IPS-11a (cell line): ENCODE data around the gene GALNT16.
"Not testable (repeated sequence)": the region's sequence is repeated elsewhere in the genome, so short reads cannot be mapped to it uniquely, and the experiment has no call there.

Experiments used
- H3K4me3 ChIP-seq: one replicate; pipeline ENCODE4 v1.5.1; 2013; ENCODE audit warnings: low read depth, low read length, control low read depth

Gene GALNT16

GRCh38 chr14:69259527-69260189 is at the start of gene GALNT16:
Gene GALNT16 (plus strand): TSS chr14:69260158. CDS start chr14:69260291, 133 bp downstream.
- peak within 1 kb of the TSS; percentile 70 for H3K4me3 ChIP-seq

GRCh38 chr14:69214393-69214792 is 45.6 kb upstream of the GALNT16 start:
- H3K4me3 ChIP-seq = no peak overlapping the region

DNA sequence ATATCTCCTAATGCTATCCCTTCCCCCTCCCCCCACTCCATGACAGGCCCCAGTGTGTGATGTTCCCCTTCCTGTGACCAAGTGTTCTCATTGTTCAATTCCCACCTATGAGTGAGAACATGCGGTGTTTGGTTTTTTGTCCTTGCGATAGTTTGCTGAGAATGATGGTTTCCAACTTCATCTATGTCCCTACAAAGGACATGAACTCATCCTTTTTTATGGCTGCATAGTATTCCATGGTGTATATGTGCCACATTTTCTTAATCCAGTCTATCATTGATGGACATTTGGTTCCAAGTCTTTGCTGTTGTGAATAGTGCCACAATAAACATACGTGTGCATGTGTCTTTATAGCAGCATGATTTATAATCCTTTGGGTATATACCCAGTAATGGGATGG is 42.3 kb upstream of the GALNT16 start:
- not testable (repeated sequence) for H3K4me3 ChIP-seq

DNA sequence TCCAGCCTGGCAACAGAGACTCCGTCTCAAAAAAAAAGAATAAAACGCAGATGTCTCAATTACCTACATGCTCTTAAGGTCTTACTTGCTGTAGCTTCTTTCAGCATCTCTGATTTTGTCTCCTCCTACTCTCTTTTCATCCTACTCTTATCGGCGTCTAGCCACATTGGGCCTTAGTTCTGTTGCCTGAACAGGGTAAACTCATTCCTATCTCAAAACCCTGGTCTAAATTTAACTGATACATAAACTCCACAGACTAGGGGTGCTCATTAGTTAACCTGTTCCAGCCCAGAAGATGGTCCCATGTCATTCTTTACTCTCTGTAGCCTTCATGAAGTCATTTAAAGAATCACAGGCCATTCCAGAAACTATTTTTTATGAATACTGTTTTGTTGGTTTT is 35.0 kb upstream of the GALNT16 start:
- H3K4me3 ChIP-seq = no peak overlapping the region

DNA sequence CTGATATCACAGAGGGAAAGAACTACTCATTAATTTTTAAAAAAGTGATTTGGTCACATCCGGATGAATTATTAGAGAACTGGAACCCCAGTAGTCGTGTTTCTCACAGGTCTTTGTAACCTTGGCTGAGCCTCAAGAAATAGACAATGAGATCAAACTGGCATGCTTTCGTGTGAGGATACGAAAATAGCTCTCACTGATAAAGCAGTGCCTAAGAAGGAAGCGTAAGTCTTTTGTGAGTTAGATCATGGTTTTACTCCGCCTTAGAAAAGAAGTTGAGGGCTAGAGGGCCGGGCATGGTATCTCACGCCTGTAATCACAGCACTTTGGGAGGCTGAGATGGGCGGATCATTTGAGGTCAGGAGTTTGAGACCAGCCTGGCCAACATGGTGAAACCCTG is 33.8 kb upstream of the GALNT16 start:
- no peak overlapping the region for H3K4me3 ChIP-seq

DNA sequence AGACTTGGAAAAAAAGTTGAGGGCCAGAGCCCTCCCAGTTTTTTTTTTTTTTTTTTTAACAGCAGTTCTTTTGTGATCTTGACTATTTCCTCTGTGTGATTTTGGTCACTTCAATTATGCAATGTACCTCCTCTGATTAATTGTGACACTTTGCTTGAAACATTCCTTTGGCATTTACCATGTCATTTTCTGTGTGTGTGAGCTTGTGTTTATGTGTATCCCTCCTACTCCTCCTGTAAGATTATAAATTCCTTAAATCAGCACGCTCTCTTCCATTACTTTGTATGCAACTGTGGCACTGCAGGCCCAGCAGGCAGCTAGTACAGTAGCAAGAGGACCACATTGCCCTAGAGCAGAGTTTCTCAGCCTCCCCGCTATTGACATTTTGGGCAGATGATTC is 33.2 kb upstream of the GALNT16 start:
- no peak overlapping the region for H3K4me3 ChIP-seq

DNA sequence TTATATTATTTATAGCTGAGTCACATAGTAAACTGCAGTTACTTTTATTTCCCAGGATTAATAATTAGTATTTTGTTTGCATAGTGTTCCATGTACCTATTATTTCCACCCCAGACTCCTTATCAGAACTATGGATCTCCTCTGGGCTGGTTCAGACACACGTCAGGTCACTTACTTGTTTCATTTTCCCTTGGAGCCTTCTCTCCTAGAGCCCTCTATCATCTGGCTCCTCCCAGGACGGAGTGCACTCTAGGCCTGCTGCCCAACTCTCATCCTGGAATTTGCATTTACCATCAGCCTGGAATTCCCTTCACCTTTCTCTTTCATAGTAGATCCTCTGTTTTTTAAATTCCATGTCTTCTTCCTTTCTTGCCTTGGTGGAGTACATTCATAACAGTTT is 28.5 kb upstream of the GALNT16 start:
- no peak overlapping the region for H3K4me3 ChIP-seq

DNA sequence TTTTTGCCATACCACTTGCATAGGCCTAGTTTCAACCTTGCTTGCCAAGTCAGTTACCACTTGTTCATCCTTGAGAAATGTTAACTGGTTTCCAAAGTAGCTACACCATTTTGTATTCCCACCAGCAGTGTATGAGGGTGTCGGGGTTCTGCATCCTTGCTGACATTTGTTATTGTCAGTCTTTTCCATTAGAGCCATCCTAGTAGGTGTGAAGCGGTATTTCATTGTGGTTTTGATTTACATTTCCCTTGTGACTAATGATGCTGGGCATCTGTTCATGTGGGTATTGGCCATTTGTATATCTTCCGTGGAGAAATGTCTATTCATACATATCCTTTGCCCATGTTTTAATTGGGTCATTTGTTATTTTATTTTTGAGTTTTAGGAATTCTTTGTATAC is 27.6 kb upstream of the GALNT16 start:
- no peak overlapping the region for H3K4me3 ChIP-seq

DNA sequence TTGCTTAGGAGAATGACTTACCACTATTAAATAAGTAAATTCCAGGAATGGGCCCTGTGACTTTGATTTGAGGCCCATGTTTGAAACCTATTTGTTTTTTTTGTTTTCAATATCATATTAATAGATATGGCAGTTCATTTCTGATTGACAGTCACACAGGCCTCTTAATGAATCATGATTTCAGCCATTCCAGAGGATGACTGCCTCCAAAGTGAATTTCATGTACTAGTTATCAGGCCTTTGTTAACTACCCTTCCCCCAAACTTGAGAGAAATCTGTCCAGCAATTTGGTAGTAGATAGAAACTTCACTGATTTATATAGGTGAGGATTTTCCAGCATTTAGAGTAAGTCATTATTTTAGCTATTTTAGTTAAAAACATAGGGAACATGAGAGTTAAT is 25.9 kb upstream of the GALNT16 start:
- no peak overlapping the region for H3K4me3 ChIP-seq

- no peak overlapping the region for H3K4me3 ChIP-seq
Observed at GRCh38 chr14:69235708-69236107, 24.2 kb upstream of the GALNT16 start.

- no peak overlapping the region for H3K4me3 ChIP-seq
Observed at GRCh38 chr14:69237142-69237541, 22.8 kb upstream of the GALNT16 start.

- H3K4me3 ChIP-seq = no peak overlapping the region
Observed at GRCh38 chr14:69237584-69237983, 22.4 kb upstream of the GALNT16 start.

- H3K4me3 ChIP-seq = no peak overlapping the region
Observed at GRCh38 chr14:69238883-69239282, 21.1 kb upstream of the GALNT16 start.

GRCh38 chr14:69240527-69241173 is 19.3 kb upstream of the GALNT16 start:
- no peak overlapping the region for H3K4me3 ChIP-seq

DNA sequence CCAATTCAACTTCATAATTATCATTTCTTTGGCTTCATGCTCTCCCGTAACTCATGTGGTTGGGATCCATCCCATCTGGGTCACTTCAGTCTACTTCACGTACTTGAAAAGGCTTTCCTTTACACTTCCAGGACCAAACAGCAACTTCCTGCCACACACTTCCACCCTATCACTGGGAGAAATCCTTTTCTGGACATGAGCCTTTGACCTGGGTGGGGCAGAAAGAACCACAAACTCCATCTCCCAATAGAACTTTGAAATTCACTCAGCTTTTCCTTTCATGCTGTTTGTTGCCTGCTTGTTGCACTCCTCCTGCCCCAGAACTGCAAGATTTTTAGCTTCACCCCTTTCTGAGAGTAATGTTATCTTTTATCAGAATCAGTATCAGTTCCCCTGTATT is 18.4 kb upstream of the GALNT16 start:
- H3K4me3 ChIP-seq = no peak overlapping the region

GRCh38 chr14:69242311-69243224 is 17.4 kb upstream of the GALNT16 start:
- no peak overlapping the region for H3K4me3 ChIP-seq

GRCh38 chr14:69244946-69245345 is 15.0 kb upstream of the GALNT16 start:
- H3K4me3 ChIP-seq = no peak overlapping the region

- no peak overlapping the region for H3K4me3 ChIP-seq
Observed at GRCh38 chr14:69246331-69246730, 13.6 kb upstream of the GALNT16 start.

GRCh38 chr14:69247676-69248440 is 12.1 kb upstream of the GALNT16 start:
- H3K4me3 ChIP-seq = no peak overlapping the region

- H3K4me3 ChIP-seq = no peak overlapping the region
Observed at GRCh38 chr14:69249603-69250002, 10.4 kb upstream of the GALNT16 start.

GRCh38 chr14:69252851-69253250 is 7.1 kb upstream of the GALNT16 start:
- no peak overlapping the region for H3K4me3 ChIP-seq
